HCT116 (cell line): ENCODE results near the gene OSBPL10.

Experiments used
- CTCF ChIP-seq, 3 experiments: fragments of 200-600 bp in 1 of 3; sonication (generic) in 1 of 3; IDR thresholded peaks in 2 of 3; conservative IDR thresholded peaks in 1 of 3; 2 replicates each; pipeline ENCODE4 v1.5.1; 2012 to 2017; ENCODE audit warnings: low read depth in 2 of 3, low read length in 2 of 3, antibody characterized with exemption in 1 of 3, borderline replicate concordance in 1 of 3, control low read depth in 1 of 3, mild to moderate bottlenecking in 1 of 3, mixed read lengths in 1 of 3, mixed run types in 1 of 3, moderate library complexity in 1 of 3; ENCODE audit not compliant: insufficient read depth in 1 of 3
- EZH2 ChIP-seq: fragments of 200-600 bp; sonication (generic); IDR thresholded peaks from 2 replicates; pipeline ENCODE4 v1.6.1; 2017; ENCODE audit warnings: antibody characterized with exemption, mixed run types
- REST ChIP-seq: IDR thresholded peaks from 2 replicates; pipeline ENCODE4 v1.6.1; 2012; ENCODE audit warnings: low read depth

GRCh38 chr3:31921837-31922236 lies 59.2 kb downstream of the OSBPL10 start:
- TF ChIP-seq CTCF (IDR thresholded peaks at IDR 0.05 in 2 of 3, conservative IDR thresholded peaks at IDR 0.05 in 1 of 3; ENCODE audit: borderline replicate concordance in 1 of 3, insufficient read depth in 1 of 3, low read depth in 2 of 3, low read length in 2 of 3) (no peak), EZH2 (no peak), REST (no peak)
